HepG2 (cell line): Measurements from ENCODE around the gene FGA. TPM values are rescaled to one million over a fixed set of nuclear protein-coding genes. Genes with fewer than 3 reads are reported as not detected.
A peak's percentile ranks its signal among the peaks of the same experiment; 100 is the strongest.

Source experiments
- CBFB ChIP-seq: sonication (generic); formaldehyde crosslinking; IDR thresholded peaks from 2 replicates; pipeline ENCODE4 v1.4.0; 2020; ENCODE audit warnings: missing genetic modification reagents
- DPF2 ChIP-seq: sonication (generic); formaldehyde crosslinking; IDR thresholded peaks from 2 replicates; pipeline ENCODE4 v1.4.0; 2020; ENCODE audit warnings: mild to moderate bottlenecking, low read depth, missing genetic modification reagents, borderline replicate concordance
- LCORL ChIP-seq, 2 experiments: fragments of 450-650 bp in 1 of 2; sonication (generic) in 1 of 2; formaldehyde crosslinking in 1 of 2; IDR thresholded peaks; 2 replicates each; pipeline versions ENCODE4 v1.5.0 to v1.6.1; 2017 to 2020; ENCODE audit warnings: antibody characterized with exemption in 1 of 2, missing genetic modification reagents in 1 of 2
- MYC ChIP-seq: sonication (generic); formaldehyde crosslinking; IDR thresholded peaks from 2 replicates; pipeline ENCODE4 v1.9.0; 2021; ENCODE audit warnings: missing genetic modification reagents, borderline replicate concordance
- NFYC ChIP-seq: IDR thresholded peaks from 2 replicates; pipeline ENCODE4 v1.6.1; 2016; ENCODE audit warnings: missing genetic modification reagents, missing compliant biosample characterization
- PAF1 ChIP-seq: IDR thresholded peaks from 2 replicates; pipeline ENCODE4 v1.6.1; 2016; ENCODE audit warnings: missing genetic modification reagents, missing compliant biosample characterization
- POLR2A ChIP-seq, 2 experiments: IDR thresholded peaks; 2 replicates each; pipeline ENCODE4 v1.6.1; 2011; ENCODE audit warnings: low read depth in 2 of 2, low read length in 2 of 2, mild to moderate bottlenecking in 1 of 2, moderate library complexity in 1 of 2; ENCODE audit not compliant: insufficient read depth in 1 of 2
- PRPF4 ChIP-seq: fragments of 200-400 bp; formaldehyde crosslinking; IDR thresholded peaks from 2 replicates; pipeline ENCODE4 v1.6.1; 2016; ENCODE audit warnings: low read length, low read depth; ENCODE audit not compliant: poor library complexity, severe bottlenecking
- SIX1 ChIP-seq: sonication (generic); formaldehyde crosslinking; IDR thresholded peaks from 2 replicates; pipeline ENCODE4 v1.4.0; 2020; ENCODE audit warnings: missing genetic modification reagents, borderline replicate concordance
- SMAD9 ChIP-seq: sonication (generic); formaldehyde crosslinking; IDR thresholded peaks from 2 replicates; pipeline ENCODE4 v1.5.1; 2020; ENCODE audit warnings: mild to moderate bottlenecking, missing genetic modification reagents
- STAT5B ChIP-seq: sonication (generic); formaldehyde crosslinking; IDR thresholded peaks from 2 replicates; pipeline ENCODE4 v1.4.0; 2020; ENCODE audit warnings: missing genetic modification reagents
- TEAD3 ChIP-seq: optimal IDR thresholded peaks from 2 replicates; pipeline ENCODE3; 2016; ENCODE audit warnings: borderline replicate concordance
- YEATS4 ChIP-seq: sonication (generic); formaldehyde crosslinking; IDR thresholded peaks from 2 replicates; pipeline ENCODE4 v1.4.0; 2020; ENCODE audit warnings: missing genetic modification reagents, borderline replicate concordance
- ZFY ChIP-seq: sonication (generic); formaldehyde crosslinking; IDR thresholded peaks from 2 replicates; pipeline ENCODE4 v1.4.0; 2020; ENCODE audit warnings: missing genetic modification reagents
- ZNF296 ChIP-seq: sonication (generic); formaldehyde crosslinking; conservative IDR thresholded peaks from 2 replicates; pipeline ENCODE4 v1.5.0; 2020; ENCODE audit warnings: mild to moderate bottlenecking, missing genetic modification reagents
- ZNF513 ChIP-seq: sonication (generic); formaldehyde crosslinking; conservative IDR thresholded peaks from 2 replicates; pipeline ENCODE4 v1.5.0; 2020; ENCODE audit warnings: missing genetic modification reagents
- ZNF547 ChIP-seq: sonication (generic); formaldehyde crosslinking; IDR thresholded peaks from 2 replicates; pipeline ENCODE4 v1.5.1; 2020; ENCODE audit warnings: mild to moderate bottlenecking, missing genetic modification reagents
- ZNF749 ChIP-seq: sonication (generic); formaldehyde crosslinking; IDR thresholded peaks from 2 replicates; pipeline ENCODE4 v1.8.0; 2022; ENCODE audit warnings: mild to moderate bottlenecking, missing genetic modification reagents, moderate library complexity, borderline replicate concordance
- ZSCAN12 ChIP-seq: sonication (generic); formaldehyde crosslinking; IDR thresholded peaks from 2 replicates; pipeline ENCODE4 v1.9.0; 2021; ENCODE audit warnings: mild to moderate bottlenecking, missing genetic modification reagents
- polyA plus RNA-seq, 8 experiments: library from polyadenylated mRNA; depleted of rRNA in 3 of 8; stranded (reverse) in 7 of 8; unstranded in 1 of 8; fragments of >200 nt; fragmentation: Illumina TruSeq in 4 of 8; extraction: Trizol in 4 of 8; gene quantifications; 2 replicates each; pipeline versions ENCODE4 v1.2.1 to v1.2.3, GENCODE V29; 2011 to 2016; ENCODE audit warnings: low read depth in 4 of 8, missing spikeins in 1 of 8, mixed read lengths in 1 of 8; ENCODE audit not compliant: insufficient read depth in 1 of 8
- total RNA-seq, 5 experiments: library from RNA; depleted of rRNA; stranded (reverse); fragments of >200 nt; fragmentation: Illumina TruSeq; extraction: Trizol; gene quantifications; 2 replicates each; pipeline ENCODE4 v1.2.3, GENCODE V29; 2016; ENCODE audit warnings: low read depth in 1 of 5
- TF ChIP-seq, protein P1 (sequence below): sonication (generic); formaldehyde crosslinking; IDR thresholded peaks from 2 replicates; pipeline ENCODE4 v1.4.0; 2020; ENCODE audit warnings: mild to moderate bottlenecking, missing genetic modification reagents
- TF ChIP-seq, protein P2 (sequence below): IDR thresholded peaks from 2 replicates; pipeline ENCODE4 v1.6.1; 2016
- TF ChIP-seq, protein P3 (sequence below): sonication (generic); formaldehyde crosslinking; IDR thresholded peaks from 2 replicates; pipeline ENCODE4 v1.8.1; 2023; ENCODE audit warnings: missing genetic modification reagents, inconsistent platforms, borderline replicate concordance

Gene FGA
- total and polyA plus RNA-seq, 2 of the 13 experiments (the other 11 are each of a cell fraction or from before 2014, with no cell fraction given): 640 to 1,523 TPM

GRCh38 chr4:154617820-154618317, 27.3 kb upstream of the FGA start (continued):
- TF ChIP-seq, protein P1, sequence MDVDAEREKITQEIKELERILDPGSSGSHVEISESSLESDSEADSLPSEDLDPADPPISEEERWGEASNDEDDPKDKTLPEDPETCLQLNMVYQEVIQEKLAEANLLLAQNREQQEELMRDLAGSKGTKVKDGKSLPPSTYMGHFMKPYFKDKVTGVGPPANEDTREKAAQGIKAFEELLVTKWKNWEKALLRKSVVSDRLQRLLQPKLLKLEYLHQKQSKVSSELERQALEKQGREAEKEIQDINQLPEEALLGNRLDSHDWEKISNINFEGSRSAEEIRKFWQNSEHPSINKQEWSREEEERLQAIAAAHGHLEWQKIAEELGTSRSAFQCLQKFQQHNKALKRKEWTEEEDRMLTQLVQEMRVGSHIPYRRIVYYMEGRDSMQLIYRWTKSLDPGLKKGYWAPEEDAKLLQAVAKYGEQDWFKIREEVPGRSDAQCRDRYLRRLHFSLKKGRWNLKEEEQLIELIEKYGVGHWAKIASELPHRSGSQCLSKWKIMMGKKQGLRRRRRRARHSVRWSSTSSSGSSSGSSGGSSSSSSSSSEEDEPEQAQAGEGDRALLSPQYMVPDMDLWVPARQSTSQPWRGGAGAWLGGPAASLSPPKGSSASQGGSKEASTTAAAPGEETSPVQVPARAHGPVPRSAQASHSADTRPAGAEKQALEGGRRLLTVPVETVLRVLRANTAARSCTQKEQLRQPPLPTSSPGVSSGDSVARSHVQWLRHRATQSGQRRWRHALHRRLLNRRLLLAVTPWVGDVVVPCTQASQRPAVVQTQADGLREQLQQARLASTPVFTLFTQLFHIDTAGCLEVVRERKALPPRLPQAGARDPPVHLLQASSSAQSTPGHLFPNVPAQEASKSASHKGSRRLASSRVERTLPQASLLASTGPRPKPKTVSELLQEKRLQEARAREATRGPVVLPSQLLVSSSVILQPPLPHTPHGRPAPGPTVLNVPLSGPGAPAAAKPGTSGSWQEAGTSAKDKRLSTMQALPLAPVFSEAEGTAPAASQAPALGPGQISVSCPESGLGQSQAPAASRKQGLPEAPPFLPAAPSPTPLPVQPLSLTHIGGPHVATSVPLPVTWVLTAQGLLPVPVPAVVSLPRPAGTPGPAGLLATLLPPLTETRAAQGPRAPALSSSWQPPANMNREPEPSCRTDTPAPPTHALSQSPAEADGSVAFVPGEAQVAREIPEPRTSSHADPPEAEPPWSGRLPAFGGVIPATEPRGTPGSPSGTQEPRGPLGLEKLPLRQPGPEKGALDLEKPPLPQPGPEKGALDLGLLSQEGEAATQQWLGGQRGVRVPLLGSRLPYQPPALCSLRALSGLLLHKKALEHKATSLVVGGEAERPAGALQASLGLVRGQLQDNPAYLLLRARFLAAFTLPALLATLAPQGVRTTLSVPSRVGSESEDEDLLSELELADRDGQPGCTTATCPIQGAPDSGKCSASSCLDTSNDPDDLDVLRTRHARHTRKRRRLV (CRISPR knock-in tag): peak; percentile 54; the same call in 1 of the 2 replicates
- TF ChIP-seq, protein P2, sequence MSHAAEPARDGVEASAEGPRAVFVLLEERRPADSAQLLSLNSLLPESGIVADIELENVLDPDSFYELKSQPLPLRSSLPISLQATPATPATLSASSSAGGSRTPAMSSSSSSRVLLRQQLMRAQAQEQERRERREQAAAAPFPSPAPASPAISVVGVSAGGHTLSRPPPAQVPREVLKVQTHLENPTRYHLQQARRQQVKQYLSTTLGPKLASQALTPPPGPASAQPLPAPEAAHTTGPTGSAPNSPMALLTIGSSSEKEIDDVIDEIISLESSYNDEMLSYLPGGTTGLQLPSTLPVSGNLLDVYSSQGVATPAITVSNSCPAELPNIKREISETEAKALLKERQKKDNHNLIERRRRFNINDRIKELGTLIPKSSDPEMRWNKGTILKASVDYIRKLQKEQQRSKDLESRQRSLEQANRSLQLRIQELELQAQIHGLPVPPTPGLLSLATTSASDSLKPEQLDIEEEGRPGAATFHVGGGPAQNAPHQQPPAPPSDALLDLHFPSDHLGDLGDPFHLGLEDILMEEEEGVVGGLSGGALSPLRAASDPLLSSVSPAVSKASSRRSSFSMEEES (CRISPR knock-in tag): peak; percentile 84
- TF ChIP-seq YEATS4 (CRISPR knock-in tag) (peak; percentile 48; the same call in 1 of the 2 replicates), ZFY (CRISPR knock-in tag) (no peak), STAT5B (peak; percentile 93), ZNF547 (CRISPR knock-in tag) (no peak), ZNF749 (CRISPR knock-in tag) (peak; percentile 86; the same call in 1 of the 2 replicates), ZNF513 (CRISPR knock-in tag) (no peak), NFYC (CRISPR knock-in tag) (peak; percentile 17; the same call in 1 of the 2 replicates), TEAD3 (CRISPR knock-in tag) (peak; percentile 93), POLR2A (IDR thresholded peaks at IDR 0.05; ENCODE audit: insufficient read depth in 1 of 2, low read depth in 2 of 2, low read length in 2 of 2) (no peak), PRPF4 (no peak), SIX1 (CRISPR knock-in tag) (peak; percentile 97), ZNF296 (no peak), MYC (CRISPR knock-in tag) (no peak), LCORL (IDR thresholded peaks at IDR 0.05) (peak; percentile 68; the same call in 1 of the 2 replicates), LCORL (CRISPR knock-in tag; IDR thresholded peaks at IDR 0.05) (peak; percentile 83; the same call in 1 of the 2 replicates), ZSCAN12 (CRISPR knock-in tag) (no peak), PAF1 (CRISPR knock-in tag) (no peak), SMAD9 (no peak), DPF2 (CRISPR knock-in tag) (peak; percentile 98), CBFB (CRISPR knock-in tag) (peak; percentile 96)
- TF ChIP-seq, protein P3, sequence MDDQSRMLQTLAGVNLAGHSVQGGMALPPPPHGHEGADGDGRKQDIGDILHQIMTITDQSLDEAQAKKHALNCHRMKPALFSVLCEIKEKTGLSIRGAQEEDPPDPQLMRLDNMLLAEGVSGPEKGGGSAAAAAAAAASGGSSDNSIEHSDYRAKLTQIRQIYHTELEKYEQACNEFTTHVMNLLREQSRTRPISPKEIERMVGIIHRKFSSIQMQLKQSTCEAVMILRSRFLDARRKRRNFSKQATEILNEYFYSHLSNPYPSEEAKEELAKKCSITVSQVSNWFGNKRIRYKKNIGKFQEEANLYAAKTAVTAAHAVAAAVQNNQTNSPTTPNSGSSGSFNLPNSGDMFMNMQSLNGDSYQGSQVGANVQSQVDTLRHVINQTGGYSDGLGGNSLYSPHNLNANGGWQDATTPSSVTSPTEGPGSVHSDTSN: no peak
